Neural cell (in vitro differentiated cells): Measurements from ENCODE around the gene ZNHIT3. TPM values are rescaled to one million over a fixed set of nuclear protein-coding genes. Genes with fewer than 3 reads are reported as not detected.

Source experiments
- H2AFZ ChIP-seq: fragments of 200-600, 300-800 bp; sonication (generic), shearing (Covaris generic); 2 replicates; pipeline ENCODE4 v1.6.0; 2014; ENCODE audit warnings: low read depth, mild to moderate bottlenecking, antibody characterized with exemption, low read length, moderate library complexity
- H3F3A ChIP-seq: fragments of 200-600 bp; shearing (Covaris generic); 2 replicates; pipeline ENCODE4 v1.6.1; 2016; ENCODE audit warnings: mild to moderate bottlenecking, moderate library complexity, mixed read lengths, antibody characterized with exemption, low read length; ENCODE audit not compliant: insufficient read depth, poor library complexity, severe bottlenecking
- H3K27ac ChIP-seq: fragments of 200-600, 300-800 bp; sonication (generic), shearing (Covaris generic); 2 replicates; pipeline ENCODE4 v1.5.1; 2014; ENCODE audit warnings: mild to moderate bottlenecking, low read length, moderate library complexity
- H3K27me3 ChIP-seq: fragments of 300-800, 200-600 bp; sonication (generic), shearing (Covaris generic); 2 replicates; pipeline ENCODE4 v1.6.0; 2014; ENCODE audit warnings: mild to moderate bottlenecking, low read depth, low read length, moderate library complexity; ENCODE audit not compliant: insufficient read depth
- H3K36me3 ChIP-seq: fragments of 300-800, 200-600 bp; sonication (generic), shearing (Covaris generic); 2 replicates; pipeline ENCODE4 v1.5.1; 2014; ENCODE audit warnings: mild to moderate bottlenecking, antibody characterized with exemption, low read length, moderate library complexity; ENCODE audit not compliant: insufficient read depth
- H3K4me2 ChIP-seq: fragments of 300-800, 200-600 bp; sonication (generic), shearing (Covaris generic); 2 replicates; pipeline ENCODE4 v1.6.0; 2014; ENCODE audit warnings: mild to moderate bottlenecking, low read length
- H3K4me3 ChIP-seq: fragments of 300-800, 200-600 bp; sonication (generic), shearing (Covaris generic); 2 replicates; pipeline ENCODE4 v1.5.1; 2014; ENCODE audit warnings: mild to moderate bottlenecking, low read length, moderate library complexity
- H3K79me2 ChIP-seq: fragments of 200-600 bp; shearing (Covaris generic); replicated peaks from 2 replicates; pipeline ENCODE4 v1.6.0; 2014; ENCODE audit warnings: mild to moderate bottlenecking, low read length, moderate library complexity; ENCODE audit not compliant: insufficient read depth
- H3K9ac ChIP-seq: fragments of 300-800, 200-600 bp; sonication (generic), shearing (Covaris generic); 2 replicates; pipeline ENCODE4 v1.6.1; 2016; ENCODE audit warnings: mild to moderate bottlenecking, low read length, mixed read lengths
- H3K9me2 ChIP-seq: fragments of 200-600 bp; shearing (Covaris generic); 2 replicates; pipeline ENCODE4 v1.6.1; 2016; ENCODE audit warnings: mild to moderate bottlenecking, low read length, mixed read lengths; ENCODE audit not compliant: insufficient read depth
- H3K9me3 ChIP-seq: fragments of 200-600, 300-800 bp; sonication (generic), shearing (Covaris generic); 2 replicates; pipeline ENCODE4 v1.6.1; 2016; ENCODE audit warnings: mild to moderate bottlenecking, mixed run types, low read length, moderate library complexity, mixed read lengths
- H4K20me1 ChIP-seq: fragments of 200-600 bp; shearing (Covaris generic); 2 replicates; pipeline ENCODE4 v1.6.1; 2016; ENCODE audit warnings: mild to moderate bottlenecking, mixed run types; ENCODE audit not compliant: insufficient read depth
- EP300 ChIP-seq: fragments of 450-650 bp; conservative IDR thresholded peaks from 2 replicates; pipeline ENCODE4 v1.6.1; 2014; ENCODE audit warnings: antibody characterized with exemption, mild to moderate bottlenecking, moderate library complexity; ENCODE audit not compliant: poor library complexity, severe bottlenecking
- EZH2 ChIP-seq: fragments of 200-600, 300-800 bp; shearing (Covaris generic), sonication (generic); IDR thresholded peaks from 2 replicates; pipeline ENCODE4 v1.6.1; 2014; ENCODE audit warnings: antibody characterized with exemption, low read length, borderline replicate concordance, mild to moderate bottlenecking; ENCODE audit not compliant: insufficient read depth, poor library complexity, severe bottlenecking
- MXI1 ChIP-seq: fragments of 450-650 bp; conservative IDR thresholded peaks from 2 replicates; pipeline ENCODE4 v1.6.1; 2014; ENCODE audit warnings: antibody characterized with exemption, mild to moderate bottlenecking; ENCODE audit not compliant: poor library complexity, severe bottlenecking
- POLR2AphosphoS5 ChIP-seq: IDR thresholded peaks from 2 replicates; pipeline ENCODE4 v1.6.1; 2012
- RAD21 ChIP-seq: fragments of 450-650 bp; conservative IDR thresholded peaks from 2 replicates; pipeline ENCODE4 v1.6.1; 2014; ENCODE audit warnings: antibody characterized with exemption, mild to moderate bottlenecking, moderate library complexity
- SMC3 ChIP-seq: fragments of 450-650 bp; conservative IDR thresholded peaks from 2 replicates; pipeline ENCODE4 v1.6.1; 2014; ENCODE audit warnings: antibody characterized with exemption, mild to moderate bottlenecking, moderate library complexity; ENCODE audit not compliant: poor library complexity
- TAF1 ChIP-seq: IDR thresholded peaks from 2 replicates; pipeline ENCODE4 v1.6.1; 2012; ENCODE audit warnings: low read depth
- polyA plus RNA-seq: library from polyadenylated mRNA; depleted of rRNA; stranded (reverse); fragments of >200 nt; gene quantifications from 2 replicates; pipeline ENCODE4 v1.2.3, GENCODE V29; 2014
- TF ChIP-seq, protein P1 (sequence below): IDR thresholded peaks from 2 replicates; pipeline ENCODE4 v1.6.1; 2012; ENCODE audit warnings: borderline replicate concordance
- TF ChIP-seq, protein P2 (sequence below): fragments of 450-650 bp; IDR thresholded peaks from 2 replicates; pipeline ENCODE4 v1.5.1; 2014; ENCODE audit warnings: antibody characterized with exemption, mild to moderate bottlenecking, moderate library complexity; ENCODE audit not compliant: poor library complexity, severe bottlenecking

Gene ZNHIT3
- polyA plus RNA-seq, 1 donor from 2014 or later, result 226 TPM

DNA sequence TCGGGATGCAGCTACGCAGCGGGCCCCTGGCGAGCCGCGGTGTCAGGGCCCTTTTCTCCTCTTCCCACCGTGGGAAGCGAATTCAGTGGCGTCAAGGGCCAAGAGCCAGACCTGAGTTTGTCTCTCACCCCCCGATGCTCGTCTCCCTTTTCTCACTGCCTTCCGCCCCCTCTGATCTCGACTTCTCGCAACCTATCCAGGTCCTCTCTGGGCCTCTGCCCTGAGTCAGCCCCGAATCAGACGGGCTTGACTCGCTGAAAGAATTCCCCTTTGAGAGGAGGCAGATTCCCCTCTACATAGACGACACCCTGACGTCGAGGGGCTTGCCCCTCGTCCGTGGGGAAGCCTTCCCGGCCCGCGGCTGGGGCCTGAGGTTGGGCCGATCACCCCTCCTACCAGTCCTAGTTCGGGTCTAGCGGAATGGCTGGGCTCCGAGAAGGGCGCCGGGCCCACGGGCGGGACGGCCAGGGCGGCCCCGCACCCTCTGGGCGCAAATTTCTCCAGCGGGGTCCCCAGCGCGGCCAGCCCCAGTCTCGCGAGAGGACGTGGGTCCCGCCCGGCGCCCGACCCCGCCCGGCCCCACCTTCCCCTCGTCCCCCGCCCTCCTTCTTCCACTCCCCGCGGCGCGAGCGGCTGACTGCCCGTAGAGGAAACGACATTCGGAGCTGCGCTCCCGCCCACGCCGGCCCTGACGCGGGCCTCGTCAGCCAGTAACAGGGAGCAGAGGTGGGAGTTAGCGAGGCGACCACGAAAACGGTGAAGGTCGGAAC is 58.0 kb downstream of the ZNHIT3 start, which contains the start of gene GGNBP2:
TSS of gene GGNBP2 (plus strand) at position 613 of the 770 bp plus-strand sequence. CDS start 806 bp downstream, outside the sequence.
- no peak for TF ChIP-seq EP300
- no peak for TF ChIP-seq SMC3
- TF ChIP-seq POLR2AphosphoS5, result peak; percentile 82
- TF ChIP-seq, protein P1, sequence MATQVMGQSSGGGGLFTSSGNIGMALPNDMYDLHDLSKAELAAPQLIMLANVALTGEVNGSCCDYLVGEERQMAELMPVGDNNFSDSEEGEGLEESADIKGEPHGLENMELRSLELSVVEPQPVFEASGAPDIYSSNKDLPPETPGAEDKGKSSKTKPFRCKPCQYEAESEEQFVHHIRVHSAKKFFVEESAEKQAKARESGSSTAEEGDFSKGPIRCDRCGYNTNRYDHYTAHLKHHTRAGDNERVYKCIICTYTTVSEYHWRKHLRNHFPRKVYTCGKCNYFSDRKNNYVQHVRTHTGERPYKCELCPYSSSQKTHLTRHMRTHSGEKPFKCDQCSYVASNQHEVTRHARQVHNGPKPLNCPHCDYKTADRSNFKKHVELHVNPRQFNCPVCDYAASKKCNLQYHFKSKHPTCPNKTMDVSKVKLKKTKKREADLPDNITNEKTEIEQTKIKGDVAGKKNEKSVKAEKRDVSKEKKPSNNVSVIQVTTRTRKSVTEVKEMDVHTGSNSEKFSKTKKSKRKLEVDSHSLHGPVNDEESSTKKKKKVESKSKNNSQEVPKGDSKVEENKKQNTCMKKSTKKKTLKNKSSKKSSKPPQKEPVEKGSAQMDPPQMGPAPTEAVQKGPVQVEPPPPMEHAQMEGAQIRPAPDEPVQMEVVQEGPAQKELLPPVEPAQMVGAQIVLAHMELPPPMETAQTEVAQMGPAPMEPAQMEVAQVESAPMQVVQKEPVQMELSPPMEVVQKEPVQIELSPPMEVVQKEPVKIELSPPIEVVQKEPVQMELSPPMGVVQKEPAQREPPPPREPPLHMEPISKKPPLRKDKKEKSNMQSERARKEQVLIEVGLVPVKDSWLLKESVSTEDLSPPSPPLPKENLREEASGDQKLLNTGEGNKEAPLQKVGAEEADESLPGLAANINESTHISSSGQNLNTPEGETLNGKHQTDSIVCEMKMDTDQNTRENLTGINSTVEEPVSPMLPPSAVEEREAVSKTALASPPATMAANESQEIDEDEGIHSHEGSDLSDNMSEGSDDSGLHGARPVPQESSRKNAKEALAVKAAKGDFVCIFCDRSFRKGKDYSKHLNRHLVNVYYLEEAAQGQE, result peak; percentile 63
- peak; percentile 39 for TF ChIP-seq MXI1
- TF ChIP-seq, protein P2, sequence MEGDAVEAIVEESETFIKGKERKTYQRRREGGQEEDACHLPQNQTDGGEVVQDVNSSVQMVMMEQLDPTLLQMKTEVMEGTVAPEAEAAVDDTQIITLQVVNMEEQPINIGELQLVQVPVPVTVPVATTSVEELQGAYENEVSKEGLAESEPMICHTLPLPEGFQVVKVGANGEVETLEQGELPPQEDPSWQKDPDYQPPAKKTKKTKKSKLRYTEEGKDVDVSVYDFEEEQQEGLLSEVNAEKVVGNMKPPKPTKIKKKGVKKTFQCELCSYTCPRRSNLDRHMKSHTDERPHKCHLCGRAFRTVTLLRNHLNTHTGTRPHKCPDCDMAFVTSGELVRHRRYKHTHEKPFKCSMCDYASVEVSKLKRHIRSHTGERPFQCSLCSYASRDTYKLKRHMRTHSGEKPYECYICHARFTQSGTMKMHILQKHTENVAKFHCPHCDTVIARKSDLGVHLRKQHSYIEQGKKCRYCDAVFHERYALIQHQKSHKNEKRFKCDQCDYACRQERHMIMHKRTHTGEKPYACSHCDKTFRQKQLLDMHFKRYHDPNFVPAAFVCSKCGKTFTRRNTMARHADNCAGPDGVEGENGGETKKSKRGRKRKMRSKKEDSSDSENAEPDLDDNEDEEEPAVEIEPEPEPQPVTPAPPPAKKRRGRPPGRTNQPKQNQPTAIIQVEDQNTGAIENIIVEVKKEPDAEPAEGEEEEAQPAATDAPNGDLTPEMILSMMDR, result no peak
- TF ChIP-seq EZH2, result no peak
- no peak for TF ChIP-seq RAD21
- no peak for TF ChIP-seq TAF1
- H3K79me2 ChIP-seq, result peaks cover 39% of the 10 kb centered on the region
- peak within 1 kb of the TSS; percentile 99 for H2AFZ ChIP-seq

DNA sequence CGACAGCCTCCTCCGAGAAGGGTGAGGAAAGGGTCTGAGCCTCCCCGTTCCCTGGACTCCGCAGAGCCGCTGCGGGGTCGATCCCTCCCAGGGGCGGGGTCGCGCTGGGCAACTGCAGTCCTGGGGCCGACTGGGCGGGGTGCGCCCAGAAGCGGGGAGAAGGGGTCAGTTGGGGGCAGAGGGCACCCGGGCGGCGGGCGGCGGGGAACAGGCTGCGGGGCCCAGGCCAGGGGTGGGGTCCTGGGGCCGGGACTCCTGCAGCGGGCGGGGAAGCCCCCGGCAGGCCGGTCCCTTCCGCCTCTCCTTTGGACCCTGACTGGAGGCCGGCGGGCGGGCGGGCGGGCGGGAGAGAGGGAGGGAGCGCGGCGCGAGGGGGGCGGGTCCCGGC is 58.6 kb downstream of the ZNHIT3 start:
- no peaks in the 10 kb centered on the region for H4K20me1 ChIP-seq
- H3K27ac ChIP-seq, result peak overlapping the region; percentile 99
- H3K79me2 ChIP-seq, result peaks cover 45% of the 10 kb centered on the region
- TF ChIP-seq POLR2AphosphoS5, result no peak
- no peak for TF ChIP-seq EP300
- no peak for TF ChIP-seq RAD21
- TF ChIP-seq EZH2, result no peak
- TF ChIP-seq, protein P1, result no peak
- TF ChIP-seq, protein P2, result no peak
- no peak for TF ChIP-seq MXI1
- no peak for TF ChIP-seq TAF1
- TF ChIP-seq SMC3, result no peak
- peak overlapping the region; percentile 99 for H3K4me3 ChIP-seq
- H2AFZ ChIP-seq, result peak overlapping the region; percentile 99
- peak overlapping the region; percentile 100 for H3K9ac ChIP-seq
- H3K9me3 ChIP-seq, result no peaks in the 10 kb centered on the region
- no peak overlapping the region for H3K4me2 ChIP-seq
- H3K36me3 ChIP-seq, result no peaks in the 10 kb centered on the region
- H3K9me2 ChIP-seq, result no peaks in the 10 kb centered on the region
- no peaks in the 10 kb centered on the region for H3K27me3 ChIP-seq
- peaks cover 4% of the 10 kb centered on the region for H3F3A ChIP-seq

More for the DNA sequence above, 58.0 kb downstream of the ZNHIT3 start, which contains the start of gene GGNBP2:
- peak within 1 kb of the TSS; percentile 100 for H3K9ac ChIP-seq
- no peaks in the 10 kb centered on the region for H3K27me3 ChIP-seq
- H3K9me2 ChIP-seq, result no peaks in the 10 kb centered on the region
- peak within 1 kb of the TSS; percentile 99 for H3K27ac ChIP-seq
- H4K20me1 ChIP-seq, result no peaks in the 10 kb centered on the region
- H3K4me2 ChIP-seq, result peak within 1 kb of the TSS; percentile 49
- no peaks in the 10 kb centered on the region for H3K9me3 ChIP-seq
- H3K36me3 ChIP-seq, result no peaks in the 10 kb centered on the region
- H3F3A ChIP-seq, result peaks cover 4% of the 10 kb centered on the region
- H3K4me3 ChIP-seq, result peak within 1 kb of the TSS; percentile 99
